Endothelial cell (in vitro differentiated cells): ENCODE measurements around the gene GPRIN3. TPM values are rescaled to one million over a fixed set of nuclear protein-coding genes. Genes with fewer than 3 reads are reported as not detected.

ENCODE experiments used
- DNase-seq: peaks from one replicate; pipeline ENCODE4 v3.0.0; 2021; ENCODE audit warnings: low spot score
- H3K27ac Mint-ChIP-seq: one replicate; pipeline ENCODE4 v1.8.0; 2021; ENCODE audit warnings: mixed read lengths, inconsistent platforms; ENCODE audit not compliant: unreplicated experiment
- H3K27me3 Mint-ChIP-seq: one replicate; pipeline ENCODE4 v1.8.0; 2021; ENCODE audit warnings: mild to moderate bottlenecking, moderate library complexity, mixed read lengths, inconsistent platforms; ENCODE audit not compliant: unreplicated experiment
- H3K36me3 Mint-ChIP-seq: one replicate; pipeline ENCODE4 v1.8.0; 2021; ENCODE audit warnings: mild to moderate bottlenecking, low read depth, mixed read lengths, inconsistent platforms; ENCODE audit not compliant: unreplicated experiment
- H3K4me1 Mint-ChIP-seq: one replicate; pipeline ENCODE4 v1.8.0; 2021; ENCODE audit warnings: mild to moderate bottlenecking, mixed read lengths, inconsistent platforms; ENCODE audit not compliant: unreplicated experiment
- H3K4me3 Mint-ChIP-seq: one replicate; pipeline ENCODE4 v1.8.0; 2021; ENCODE audit warnings: mild to moderate bottlenecking, mixed read lengths, inconsistent platforms; ENCODE audit not compliant: unreplicated experiment
- H3K9me3 Mint-ChIP-seq: one replicate; pipeline ENCODE4 v1.8.0; 2021; ENCODE audit warnings: mixed read lengths, inconsistent platforms; ENCODE audit not compliant: unreplicated experiment
- total RNA-seq: library from RNA; stranded (reverse); fragmentation: NEBNext Ultra II Directional; extraction: Animal tissue kit (Norgen Biotek cat#: 25700); gene quantifications from one replicate; pipeline ENCODE4 v1.2.1, GENCODE V29; 2021; ENCODE audit not compliant: unreplicated experiment
- TF ChIP-seq, protein P1 (sequence below): fragments of 200-600 bp; sonication (generic); IDR thresholded peaks from one replicate; pipeline ENCODE4 v1.5.0; 2021; ENCODE audit warnings: antibody characterized with exemption; ENCODE audit not compliant: unreplicated experiment

GPRIN3 gene
- total RNA-seq, 1 donor from 2014 or later, result 8.9 TPM

DNA sequence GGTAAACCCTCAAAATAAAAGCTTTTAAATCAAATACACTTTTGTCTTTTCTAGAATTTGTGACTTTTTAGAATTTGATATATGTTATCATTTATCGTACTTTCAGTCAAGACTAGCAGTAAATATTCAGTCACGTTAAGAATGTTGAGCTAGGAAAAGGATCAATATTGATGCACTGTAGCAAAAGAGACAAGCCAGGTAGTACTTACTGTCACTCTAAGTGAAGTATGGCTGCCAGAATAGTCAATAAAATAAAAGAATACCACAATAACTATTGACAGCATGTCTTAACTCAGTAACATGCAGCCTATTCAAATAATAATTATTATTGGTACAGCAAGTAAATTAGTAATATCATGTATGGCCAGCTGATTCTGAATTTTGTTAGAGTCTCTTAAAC, 43.6 kb upstream of the GPRIN3 start:
- H3K27ac Mint-ChIP-seq, result no peak overlapping the region
- no peaks in the 10 kb centered on the region for H3K9me3 Mint-ChIP-seq

GRCh38 chr4:89347363-89348025, 39.9 kb upstream of the GPRIN3 start:
- no peak overlapping the region for H3K27ac Mint-ChIP-seq
- no peaks in the 10 kb centered on the region for H3K36me3 Mint-ChIP-seq
- no peaks in the 10 kb centered on the region for H3K9me3 Mint-ChIP-seq
- TF ChIP-seq, protein P1, sequence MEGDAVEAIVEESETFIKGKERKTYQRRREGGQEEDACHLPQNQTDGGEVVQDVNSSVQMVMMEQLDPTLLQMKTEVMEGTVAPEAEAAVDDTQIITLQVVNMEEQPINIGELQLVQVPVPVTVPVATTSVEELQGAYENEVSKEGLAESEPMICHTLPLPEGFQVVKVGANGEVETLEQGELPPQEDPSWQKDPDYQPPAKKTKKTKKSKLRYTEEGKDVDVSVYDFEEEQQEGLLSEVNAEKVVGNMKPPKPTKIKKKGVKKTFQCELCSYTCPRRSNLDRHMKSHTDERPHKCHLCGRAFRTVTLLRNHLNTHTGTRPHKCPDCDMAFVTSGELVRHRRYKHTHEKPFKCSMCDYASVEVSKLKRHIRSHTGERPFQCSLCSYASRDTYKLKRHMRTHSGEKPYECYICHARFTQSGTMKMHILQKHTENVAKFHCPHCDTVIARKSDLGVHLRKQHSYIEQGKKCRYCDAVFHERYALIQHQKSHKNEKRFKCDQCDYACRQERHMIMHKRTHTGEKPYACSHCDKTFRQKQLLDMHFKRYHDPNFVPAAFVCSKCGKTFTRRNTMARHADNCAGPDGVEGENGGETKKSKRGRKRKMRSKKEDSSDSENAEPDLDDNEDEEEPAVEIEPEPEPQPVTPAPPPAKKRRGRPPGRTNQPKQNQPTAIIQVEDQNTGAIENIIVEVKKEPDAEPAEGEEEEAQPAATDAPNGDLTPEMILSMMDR, result no peak
- peaks cover 1% of the 10 kb centered on the region for H3K27me3 Mint-ChIP-seq
- H3K4me3 Mint-ChIP-seq, result no peak overlapping the region
- DNase-seq, result no peak
- H3K4me1 Mint-ChIP-seq, result no peaks in the 10 kb centered on the region

More for the DNA sequence above, 43.6 kb upstream of the GPRIN3 start:
- Mint-ChIP-seq H3K4me1 (peaks cover 3% of the 10 kb centered on the region), H3K36me3 (no peaks in the 10 kb centered on the region), H3K4me3 (no peak overlapping the region), H3K27me3 (peaks cover 1% of the 10 kb centered on the region)
- DNase-seq, result no peak
- TF ChIP-seq, protein P1, result no peak

DNA sequence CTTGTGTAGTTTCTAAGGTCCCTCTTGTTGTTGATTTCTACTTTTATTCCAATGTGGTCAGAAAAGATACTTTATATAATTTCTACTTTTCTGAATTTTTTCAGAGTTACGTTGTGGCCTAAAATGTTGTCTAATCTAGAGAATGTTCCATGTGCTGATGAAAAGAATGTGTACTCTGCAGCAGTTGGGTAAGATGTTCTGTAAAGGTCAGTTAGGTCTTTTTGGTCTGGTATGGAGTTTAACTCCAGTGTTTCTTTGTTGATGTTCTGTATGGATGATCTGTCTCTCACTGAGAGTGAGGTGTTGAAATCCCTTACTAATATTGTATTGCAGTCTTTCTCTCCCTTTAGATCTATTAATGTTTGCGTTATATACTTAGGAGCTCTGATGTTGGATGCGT, 37.0 kb upstream of the GPRIN3 start:
- peaks cover 1% of the 10 kb centered on the region for H3K27me3 Mint-ChIP-seq
- DNase-seq, result no peak
- no peaks in the 10 kb centered on the region for H3K9me3 Mint-ChIP-seq
- no peaks in the 10 kb centered on the region for H3K4me1 Mint-ChIP-seq
- TF ChIP-seq, protein P1, result no peak
- H3K36me3 Mint-ChIP-seq, result no peaks in the 10 kb centered on the region
- no peak overlapping the region for H3K27ac Mint-ChIP-seq
- H3K4me3 Mint-ChIP-seq, result no peak overlapping the region

GRCh38 chr4:89338206-89338605, 30.6 kb upstream of the GPRIN3 start:
- TF ChIP-seq, protein P1, result no peak
- no peaks in the 10 kb centered on the region for H3K36me3 Mint-ChIP-seq
- H3K27ac Mint-ChIP-seq, result no peak overlapping the region
- H3K4me3 Mint-ChIP-seq, result no peak overlapping the region
- no peaks in the 10 kb centered on the region for H3K9me3 Mint-ChIP-seq
- no peak for DNase-seq
- H3K27me3 Mint-ChIP-seq, result no peaks in the 10 kb centered on the region
- no peaks in the 10 kb centered on the region for H3K4me1 Mint-ChIP-seq

DNA sequence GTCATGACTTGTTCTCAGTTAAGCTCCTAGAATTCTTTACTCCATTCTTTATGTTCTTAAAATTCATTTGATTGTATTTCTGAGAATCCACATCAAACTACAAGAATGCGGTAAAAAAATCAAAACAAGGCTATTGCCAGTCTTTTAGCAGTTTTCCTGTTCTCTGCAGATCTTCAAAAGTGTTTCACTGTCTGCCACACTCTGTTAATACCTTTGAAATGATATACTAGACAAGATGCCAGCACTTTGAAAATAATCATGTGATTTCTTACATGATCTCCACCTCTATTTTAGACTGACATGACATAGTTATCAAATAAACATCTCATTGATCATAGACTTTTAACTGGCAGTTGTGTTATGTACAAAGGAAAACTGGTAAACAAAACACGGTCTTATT, 30.1 kb upstream of the GPRIN3 start:
- H3K9me3 Mint-ChIP-seq, result no peaks in the 10 kb centered on the region
- DNase-seq, result no peak
- H3K36me3 Mint-ChIP-seq, result no peaks in the 10 kb centered on the region
- H3K27me3 Mint-ChIP-seq, result no peaks in the 10 kb centered on the region
- H3K4me3 Mint-ChIP-seq, result no peak overlapping the region
- H3K27ac Mint-ChIP-seq, result no peak overlapping the region
- TF ChIP-seq, protein P1, result no peak
- H3K4me1 Mint-ChIP-seq, result no peaks in the 10 kb centered on the region
